ENCODE results near the gene SRC. TPM values are rescaled to one million over a fixed set of nuclear protein-coding genes. Genes with fewer than 3 reads are reported as not detected.
A peak's percentile ranks its signal among the peaks of the same experiment; 100 is the strongest.

SRC gene
- polyA plus RNA-seq, 1 donor (not counting 4 experiments of a cell fraction or from before 2014, with no cell fraction given): 22.8 TPM

- FAIRE-seq (no peak), DNase-seq (ENCODE audit: low read depth, low spot score) (no peak)
- TF ChIP-seq EZH2 (IDR thresholded peaks at IDR 0.05; ENCODE audit: low read length): no peak
- TF ChIP-seq, protein P1, sequence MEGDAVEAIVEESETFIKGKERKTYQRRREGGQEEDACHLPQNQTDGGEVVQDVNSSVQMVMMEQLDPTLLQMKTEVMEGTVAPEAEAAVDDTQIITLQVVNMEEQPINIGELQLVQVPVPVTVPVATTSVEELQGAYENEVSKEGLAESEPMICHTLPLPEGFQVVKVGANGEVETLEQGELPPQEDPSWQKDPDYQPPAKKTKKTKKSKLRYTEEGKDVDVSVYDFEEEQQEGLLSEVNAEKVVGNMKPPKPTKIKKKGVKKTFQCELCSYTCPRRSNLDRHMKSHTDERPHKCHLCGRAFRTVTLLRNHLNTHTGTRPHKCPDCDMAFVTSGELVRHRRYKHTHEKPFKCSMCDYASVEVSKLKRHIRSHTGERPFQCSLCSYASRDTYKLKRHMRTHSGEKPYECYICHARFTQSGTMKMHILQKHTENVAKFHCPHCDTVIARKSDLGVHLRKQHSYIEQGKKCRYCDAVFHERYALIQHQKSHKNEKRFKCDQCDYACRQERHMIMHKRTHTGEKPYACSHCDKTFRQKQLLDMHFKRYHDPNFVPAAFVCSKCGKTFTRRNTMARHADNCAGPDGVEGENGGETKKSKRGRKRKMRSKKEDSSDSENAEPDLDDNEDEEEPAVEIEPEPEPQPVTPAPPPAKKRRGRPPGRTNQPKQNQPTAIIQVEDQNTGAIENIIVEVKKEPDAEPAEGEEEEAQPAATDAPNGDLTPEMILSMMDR (optimal IDR thresholded peaks at IDR 0.05 in 1 of 3, IDR thresholded peaks at IDR 0.05 in 1 of 3, conservative IDR thresholded peaks at IDR 0.05 in 1 of 3; ENCODE audit: extremely low read depth in 1 of 3, insufficient read depth in 2 of 3, low read length in 3 of 3): no peak
- Histone ChIP-seq H3K36me3 (ENCODE audit: control insufficient read depth in 2 of 2, extremely low read depth in 1 of 2, insufficient read depth in 2 of 2, low read length in 2 of 2) (peaks cover 6 to 19% of the 10 kb centered on the region in 2 experiments), H3K9me1 (ENCODE audit: control insufficient read depth, extremely low read depth, insufficient read depth, low read length) (peaks cover 6% of the 10 kb centered on the region), H3K9ac (ENCODE audit: control insufficient read depth, extremely low read depth, insufficient read depth, low read length) (peak overlapping the region; percentile 60), H3K79me2 (ENCODE audit: control insufficient read depth, insufficient read depth, low read length) (peaks cover 51% of the 10 kb centered on the region), H4K20me1 (ENCODE audit: control insufficient read depth, extremely low read depth, insufficient read depth, low read length) (peaks cover 5% of the 10 kb centered on the region), H2AFZ (ENCODE audit: control insufficient read depth, low read length) (no peak overlapping the region), H3K27ac (ENCODE audit: control insufficient read depth, insufficient read depth, low read length) (no peak overlapping the region), H3K27me3 (ENCODE audit: control insufficient read depth, extremely low read depth, insufficient read depth, low read length) (no peaks in the 10 kb centered on the region), H3K9me3 (ENCODE audit: control insufficient read depth, low read depth, low read length) (no peaks in the 10 kb centered on the region), H3K4me2 (ENCODE audit: control insufficient read depth, extremely low read depth, insufficient read depth, low read depth, low read length) (no peak overlapping the region), H3K4me3 (ENCODE audit: control insufficient read depth in 2 of 3, extremely low read depth in 1 of 3, insufficient read depth in 2 of 3, low read depth in 1 of 3, low read length in 3 of 3) (peak overlapping the region; percentile 55 to 76 (median 74)), H3K4me1 (ENCODE audit: control insufficient read depth, extremely low read depth, insufficient read depth, low read length) (peaks cover 24% of the 10 kb centered on the region)
- dilution Hi-C loops (cut with MboI; ENCODE audit: extremely low pct_ligation_motif_present, low sequenced_read_pairs): no loop called here
Observed at GRCh38 chr20:37346236-37346534, 245 bp downstream of the SRC start.

DNA sequence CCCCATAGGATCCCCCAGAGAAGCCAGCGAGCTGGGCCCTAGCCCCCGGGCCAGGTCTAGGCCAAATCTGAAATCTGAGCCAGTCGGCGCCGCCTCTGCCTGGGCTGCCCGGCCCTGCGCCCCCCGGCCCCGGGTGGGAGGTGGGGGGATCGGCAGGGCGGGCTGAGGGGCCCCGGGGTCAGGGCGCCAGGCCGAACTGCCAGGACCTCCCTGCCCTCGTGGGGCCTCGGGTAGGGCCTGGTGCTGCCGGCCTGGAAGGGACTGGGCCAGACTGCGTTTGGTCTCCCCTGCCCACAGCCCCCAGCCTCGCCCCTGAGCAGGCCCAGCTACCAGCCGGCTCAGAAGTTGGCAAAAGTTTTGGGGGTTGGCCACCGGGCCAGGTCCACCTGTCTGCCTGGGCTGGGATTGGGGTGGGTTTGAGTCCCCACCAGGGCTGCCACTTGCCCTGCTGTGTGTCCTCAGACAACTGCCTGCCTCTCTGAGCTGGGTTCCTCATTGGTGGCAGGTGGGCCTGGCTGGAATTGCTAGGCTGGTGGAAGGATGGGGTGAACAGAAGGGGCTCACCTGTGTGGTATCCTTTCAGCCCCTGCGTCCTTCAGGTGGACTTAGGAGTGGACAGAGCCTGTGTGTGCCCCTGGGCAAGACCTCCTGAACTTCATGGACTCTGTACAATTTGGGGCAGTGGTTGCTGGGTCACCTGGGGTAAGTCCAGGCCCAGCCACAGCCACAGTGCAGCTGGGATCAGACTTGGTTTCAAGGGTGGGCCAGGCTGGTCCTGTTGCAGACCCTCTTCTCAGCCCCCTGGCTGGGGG, 801 bp downstream of the SRC start:
- H4K20me1 ChIP-seq (ENCODE audit: control insufficient read depth, extremely low read depth, insufficient read depth, low read length): peaks cover 5% of the 10 kb centered on the region

More for the DNA sequence above, 801 bp downstream of the SRC start:
- Histone ChIP-seq H3K79me2 (ENCODE audit: control insufficient read depth, insufficient read depth, low read length) (peaks cover 56% of the 10 kb centered on the region), H3K4me2 (ENCODE audit: control insufficient read depth, extremely low read depth, insufficient read depth, low read depth, low read length) (peak overlapping the region; percentile 82), H3K9me3 (ENCODE audit: control insufficient read depth, low read depth, low read length) (no peaks in the 10 kb centered on the region), H3K36me3 (ENCODE audit: control insufficient read depth in 2 of 2, extremely low read depth in 1 of 2, insufficient read depth in 2 of 2, low read length in 2 of 2) (peaks cover 6 to 24% of the 10 kb centered on the region in 2 experiments), H3K9ac (ENCODE audit: control insufficient read depth, extremely low read depth, insufficient read depth, low read length) (peak overlapping the region; percentile 58), H3K4me3 (ENCODE audit: control insufficient read depth in 2 of 3, extremely low read depth in 1 of 3, insufficient read depth in 2 of 3, low read depth in 1 of 3, low read length in 3 of 3) (peak overlapping the region; percentile 39 to 76 (median 55)), H2AFZ (ENCODE audit: control insufficient read depth, low read length) (no peak overlapping the region), H3K27ac (ENCODE audit: control insufficient read depth, insufficient read depth, low read length) (no peak overlapping the region), H3K9me1 (ENCODE audit: control insufficient read depth, extremely low read depth, insufficient read depth, low read length) (peaks cover 6% of the 10 kb centered on the region), H3K27me3 (ENCODE audit: control insufficient read depth, extremely low read depth, insufficient read depth, low read length) (no peaks in the 10 kb centered on the region), H3K4me1 (ENCODE audit: control insufficient read depth, extremely low read depth, insufficient read depth, low read length) (peaks cover 24% of the 10 kb centered on the region)
- DNase-seq (ENCODE audit: low read depth, low spot score) (no peak), FAIRE-seq (no peak)
- TF ChIP-seq, protein P1 (optimal IDR thresholded peaks at IDR 0.05 in 1 of 3, IDR thresholded peaks at IDR 0.05 in 1 of 3, conservative IDR thresholded peaks at IDR 0.05 in 1 of 3; ENCODE audit: extremely low read depth in 1 of 3, insufficient read depth in 2 of 3, low read length in 3 of 3): no peak
- TF ChIP-seq EZH2 (IDR thresholded peaks at IDR 0.05; ENCODE audit: low read length): no peak
- dilution Hi-C loops (cut with MboI; ENCODE audit: extremely low pct_ligation_motif_present, low sequenced_read_pairs): no loop called here
